ENCODE measurements around the gene ADRM1.

ADRM1 gene

DNA sequence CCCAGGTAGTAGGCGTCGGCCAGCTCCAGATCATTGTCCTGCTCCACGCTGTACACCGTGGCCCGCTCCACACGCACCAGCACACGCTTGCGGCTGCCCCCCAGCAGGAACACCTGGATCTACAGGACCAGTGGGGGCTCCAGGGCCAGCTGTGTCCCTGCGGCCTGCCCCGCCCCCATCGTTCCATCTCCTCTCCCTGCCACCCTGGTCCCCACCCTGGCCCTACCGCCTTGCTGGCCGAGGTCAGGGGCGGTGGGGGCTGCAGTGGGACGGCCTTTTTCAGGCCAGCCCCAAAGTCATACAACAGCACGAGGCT is 9.8 kb downstream of the ADRM1 start:
- DNase-seq, result no peak

- DNase-seq, result no peak
Observed at GRCh38 chr20:62313021-62313420, 10.2 kb downstream of the ADRM1 start.

DNA sequence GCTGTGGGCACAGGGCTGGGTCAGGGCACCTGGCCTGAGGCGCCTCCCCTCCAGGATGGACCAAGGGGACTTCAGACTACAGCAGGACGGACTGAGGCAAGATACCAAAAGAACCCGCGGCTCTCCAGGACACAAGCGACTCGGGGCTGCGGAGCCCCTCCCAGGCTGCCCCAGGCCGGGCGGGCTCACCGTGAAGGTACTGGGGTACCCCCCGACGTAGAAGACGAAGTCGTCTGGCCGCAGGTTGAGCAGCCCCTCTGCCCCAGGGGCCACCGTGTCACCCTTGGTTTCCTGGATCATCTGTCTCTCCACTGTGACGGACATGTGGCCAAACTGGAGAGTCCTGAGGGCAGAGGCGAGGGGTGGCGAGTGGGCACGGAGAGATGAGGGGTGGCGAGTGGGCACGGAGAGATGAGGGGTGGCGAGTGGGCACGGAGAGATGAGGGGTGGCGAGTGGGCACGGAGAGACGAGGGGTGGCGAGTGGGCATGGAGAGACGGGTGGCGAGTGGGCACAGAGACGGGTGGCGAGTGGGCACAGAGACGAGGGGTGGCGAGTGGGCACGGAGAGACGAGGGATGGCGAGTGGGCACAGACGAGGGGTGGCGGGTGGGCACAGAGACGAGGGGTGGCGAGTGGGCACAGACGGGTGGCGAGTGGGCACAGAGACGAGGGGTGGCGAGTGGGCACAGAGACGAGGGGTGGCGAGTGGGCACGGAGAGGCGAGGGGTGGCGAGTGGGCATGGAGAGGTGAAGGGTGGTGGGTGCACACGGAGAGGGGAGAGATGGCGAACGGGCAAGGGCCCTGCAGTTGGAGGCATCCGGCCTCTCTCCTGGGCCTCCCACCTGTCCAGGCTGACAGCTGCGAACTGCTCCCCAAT is 10.9 kb downstream of the ADRM1 start:
- DNase-seq, result no peak

- no peak for DNase-seq
Observed at GRCh38 chr20:62314339-62314638, 11.5 kb downstream of the ADRM1 start.

DNA sequence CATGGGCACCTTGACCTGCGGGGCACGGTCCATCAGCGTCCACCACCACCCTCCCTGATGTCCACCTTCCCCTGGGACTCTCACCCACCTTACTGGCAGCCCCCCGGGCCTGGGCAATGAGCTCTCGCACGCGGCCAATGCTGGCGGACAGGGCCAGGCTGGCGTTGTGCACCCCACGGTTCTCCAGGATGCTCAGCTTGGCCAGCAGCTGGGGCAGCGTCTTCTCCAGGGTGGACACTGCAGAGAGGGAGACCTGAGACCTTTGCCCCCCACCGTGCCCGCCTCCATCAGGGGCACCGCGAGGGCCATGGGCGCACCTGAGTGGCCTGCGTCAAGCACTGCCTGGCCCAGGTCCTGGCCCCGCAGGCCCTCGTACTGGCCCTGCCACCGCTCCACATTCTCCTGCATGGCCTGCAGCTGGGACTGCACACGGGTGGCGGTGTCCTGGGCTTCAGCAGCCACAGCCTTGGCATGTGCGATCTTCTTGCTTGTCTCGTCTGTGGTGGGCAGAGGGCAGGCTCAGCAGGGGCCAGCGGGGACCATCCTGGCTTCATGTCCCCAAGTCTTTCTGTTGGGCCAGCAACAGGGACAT is 12.0 kb downstream of the ADRM1 start:
- DNase-seq, result no peak

DNA sequence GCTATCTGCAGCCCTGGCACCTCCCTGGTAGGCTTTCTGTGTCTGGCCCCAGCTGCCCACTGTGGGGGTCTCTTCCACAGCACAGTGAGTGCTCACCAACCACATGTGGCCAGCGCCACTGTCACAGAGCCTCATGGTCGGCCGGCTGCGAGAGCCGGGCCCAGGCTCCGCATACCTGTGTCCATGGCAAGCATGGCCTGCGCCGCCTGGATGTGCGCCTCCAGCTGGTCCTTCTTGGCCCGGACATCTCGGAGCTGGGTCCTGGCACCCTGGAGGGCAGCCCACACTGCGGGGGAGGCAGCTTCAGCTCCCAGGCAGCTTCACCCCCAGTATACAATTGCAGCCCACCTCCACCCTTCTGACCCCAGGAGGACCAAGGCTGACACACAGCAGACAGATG is 13.0 kb downstream of the ADRM1 start:
- no peak for DNase-seq

- no peak for DNase-seq
Observed at GRCh38 chr20:62316331-62317166, 13.8 kb downstream of the ADRM1 start.

DNA sequence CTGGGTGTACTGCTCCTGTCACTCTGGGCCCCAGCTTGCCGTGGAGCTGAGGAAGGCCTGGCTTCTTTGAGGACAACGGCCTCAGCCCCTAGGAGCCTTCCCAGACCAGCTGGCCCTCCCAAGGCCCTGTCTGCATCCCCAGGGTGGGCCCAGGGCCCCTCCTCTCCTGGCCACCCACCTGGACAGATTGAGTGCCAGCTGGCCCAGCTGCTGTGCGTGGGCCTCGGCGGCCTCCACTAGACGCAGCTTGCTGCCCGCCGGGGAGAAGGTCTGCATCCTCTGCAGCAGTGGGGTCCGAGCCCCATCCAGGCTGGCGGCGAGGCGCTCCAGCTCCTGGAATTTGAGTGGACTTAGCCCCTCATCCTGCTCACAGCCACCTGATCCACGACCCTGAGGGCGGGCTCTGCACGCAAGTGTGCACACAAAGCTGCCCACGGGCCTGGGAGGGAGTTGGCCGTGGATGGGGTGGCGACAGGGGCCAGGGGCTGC is 14.4 kb downstream of the ADRM1 start:
- DNase-seq, result no peak

- no peak for DNase-seq
Observed at GRCh38 chr20:62318400-62319345, 15.9 kb downstream of the ADRM1 start.

GRCh38 chr20:62319346-62319909 is 16.6 kb downstream of the ADRM1 start:
- DNase-seq, result no peak

GRCh38 chr20:62320581-62321354 is 18.0 kb downstream of the ADRM1 start:
- DNase-seq, result no peak

DNA sequence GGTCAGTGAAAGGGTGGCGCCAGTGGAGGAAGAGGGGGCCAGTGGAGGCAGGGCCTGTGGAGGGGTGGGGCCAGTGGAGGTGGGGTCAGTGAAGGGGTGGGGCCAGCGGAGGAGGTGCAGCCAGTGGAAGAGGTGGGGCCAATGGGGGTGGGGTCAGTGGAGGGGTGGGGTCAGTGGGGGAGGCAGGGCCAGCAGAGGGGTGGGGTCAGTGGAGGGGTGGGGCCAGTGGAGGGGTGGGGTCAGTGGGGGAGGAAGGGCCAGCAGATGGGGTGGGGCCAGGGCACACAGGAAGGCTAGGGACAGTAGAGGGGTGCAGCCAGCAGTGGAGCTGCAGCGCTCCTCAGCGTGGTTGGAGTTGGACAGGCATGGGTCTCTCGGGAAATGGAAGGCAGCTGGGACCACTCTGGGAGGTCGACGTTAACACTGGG is 18.7 kb downstream of the ADRM1 start:
- no peak for DNase-seq

- no peak for DNase-seq
Observed at GRCh38 chr20:62321975-62322374, 19.2 kb downstream of the ADRM1 start.

GRCh38 chr20:62322492-62323041 is 19.8 kb downstream of the ADRM1 start:
- no peak for DNase-seq

GRCh38 chr20:62323146-62323979 is 20.6 kb downstream of the ADRM1 start:
- no peak for DNase-seq

DNA sequence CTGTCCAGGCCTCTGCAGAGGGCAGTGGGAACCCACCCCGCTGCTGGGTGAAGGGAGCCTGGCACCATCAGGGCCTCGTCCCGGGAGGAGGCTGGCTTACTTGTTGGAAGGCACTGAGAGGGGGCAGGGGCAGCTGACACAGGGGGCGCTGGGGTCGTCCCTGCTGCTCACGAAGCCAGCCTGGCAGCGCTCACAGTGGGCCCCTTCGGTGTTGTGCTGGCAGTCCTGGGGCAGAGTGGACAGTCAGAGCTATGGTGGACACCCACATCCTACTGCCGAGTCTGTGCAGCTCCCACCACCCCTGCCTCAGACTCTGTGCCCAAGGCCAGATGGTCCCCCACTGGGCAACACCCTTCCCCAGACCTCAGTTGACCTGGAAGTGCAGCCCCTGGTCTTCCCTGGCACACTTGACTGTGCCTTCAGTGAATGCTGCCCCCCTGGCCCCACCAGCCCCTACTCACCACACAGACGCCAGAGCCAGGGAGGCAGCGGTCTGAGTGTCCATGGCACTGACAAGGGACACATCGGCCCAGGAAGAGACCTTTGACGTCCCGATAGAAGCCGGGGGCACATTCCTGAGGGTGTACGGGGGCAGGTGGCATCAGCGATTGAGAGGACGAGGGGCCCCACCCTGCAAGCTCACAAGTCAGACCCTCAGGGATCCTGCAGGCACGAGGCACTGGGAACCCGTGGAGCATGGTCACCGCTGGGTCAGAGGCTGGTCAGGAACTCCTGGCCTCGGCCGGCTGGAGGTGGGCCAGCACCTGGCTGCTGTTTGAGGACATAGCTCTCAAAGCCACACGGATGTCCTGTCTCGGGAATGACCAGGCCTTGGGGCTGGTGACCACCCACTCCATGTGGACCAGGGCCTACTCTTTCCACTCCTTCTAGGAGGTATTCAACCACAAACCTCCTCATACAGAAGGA is 21.4 kb downstream of the ADRM1 start:
- no peak for DNase-seq

GRCh38 chr20:62325172-62325905 is 22.5 kb downstream of the ADRM1 start:
- no peak for DNase-seq

- no peak for DNase-seq
Observed at GRCh38 chr20:62326559-62326958, 23.8 kb downstream of the ADRM1 start.
